Stimulated activated CD8-positive, alpha-beta memory T cell treated with anti-CD3 and anti-CD28 coated beads, Interleukin-15, amount 100 ng/mL, for 1 hour (primary cell): ENCODE measurements around the gene ARHGAP6.
"Not testable (repeated sequence)": the region's sequence is repeated elsewhere in the genome, so short reads cannot be mapped to it uniquely, and the experiment has no call there.

Experiments used
- DNase-seq: peaks from one replicate; pipeline ENCODE4 v3.0.0-alpha.2; 2020; ENCODE audit warnings: low read depth

The ARHGAP6 gene

DNA sequence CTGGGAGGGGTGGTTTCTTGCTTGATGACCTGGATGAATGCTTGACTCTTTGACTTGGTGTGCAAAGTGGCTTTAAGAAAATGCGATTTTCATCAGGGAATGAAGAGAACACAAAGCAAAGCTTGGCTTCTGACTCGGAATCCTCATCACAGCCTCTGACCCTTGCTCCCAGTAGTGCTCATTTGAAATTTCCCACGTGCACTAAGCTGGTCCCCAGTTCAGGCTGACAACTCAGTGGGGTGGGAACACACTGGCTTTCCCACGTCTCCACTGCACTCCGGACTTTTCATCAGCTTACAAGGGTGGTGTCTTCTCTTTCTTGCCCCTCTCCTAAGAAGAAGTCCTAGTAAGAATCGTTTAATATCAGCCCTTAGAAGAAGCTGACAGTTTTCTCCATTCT lies 501.3 kb downstream of the ARHGAP6 start:
- no peak for DNase-seq

DNA sequence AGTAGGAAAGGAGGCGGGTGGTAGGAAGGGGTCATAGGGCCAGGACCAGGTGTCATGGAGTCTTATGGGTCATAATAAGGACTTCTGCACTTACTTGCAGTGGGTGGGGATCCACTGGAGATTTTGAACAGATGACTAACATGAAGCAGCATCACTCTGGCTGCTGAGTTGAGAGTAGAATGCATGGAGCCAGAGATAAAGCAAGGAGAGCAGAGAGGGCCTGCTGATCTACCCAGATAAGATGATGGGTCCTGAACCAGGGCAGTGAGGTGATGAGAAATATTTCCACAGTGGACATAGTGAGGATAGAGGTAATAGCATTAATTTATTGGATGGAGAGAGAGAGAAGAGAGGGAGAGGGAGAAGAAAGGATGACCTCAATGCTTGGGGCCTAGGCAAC lies 506.6 kb downstream of the ARHGAP6 start:
- DNase-seq = no peak

DNA sequence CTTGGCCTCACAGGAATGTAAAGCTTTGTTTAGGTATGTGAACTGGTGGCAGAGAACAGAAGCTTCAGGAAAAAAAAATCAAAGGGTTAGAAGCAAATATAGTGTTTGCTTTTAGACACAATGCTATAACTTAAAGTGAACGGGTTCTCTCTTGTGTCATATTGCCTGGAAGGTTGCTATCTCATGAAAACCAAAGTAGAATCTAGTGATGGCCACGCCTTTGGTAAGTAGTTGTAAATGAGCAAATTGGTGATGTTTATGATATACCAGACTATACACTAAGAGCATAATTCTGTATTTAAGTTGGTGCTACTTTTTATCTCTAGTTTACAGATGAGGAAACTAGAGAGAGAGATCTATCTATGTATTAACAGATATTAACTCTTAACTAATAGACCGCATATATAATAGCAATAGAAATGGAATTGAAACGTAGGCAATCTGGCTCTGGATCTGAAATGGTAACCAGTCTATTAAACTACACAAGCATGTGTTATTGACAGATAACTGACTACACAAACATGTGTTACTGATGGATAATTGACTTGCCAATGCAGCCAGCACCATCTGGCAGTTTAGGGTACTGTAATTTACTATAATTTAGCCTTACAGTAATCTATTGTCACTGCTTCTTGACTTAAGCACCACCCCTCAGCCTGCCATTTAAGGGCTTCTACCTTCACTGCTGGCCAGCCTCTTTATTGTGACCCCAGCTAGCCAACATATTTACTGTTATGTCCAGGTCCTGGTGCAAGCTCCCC lies 513.7 kb downstream of the ARHGAP6 start:
- no peak for DNase-seq

DNA sequence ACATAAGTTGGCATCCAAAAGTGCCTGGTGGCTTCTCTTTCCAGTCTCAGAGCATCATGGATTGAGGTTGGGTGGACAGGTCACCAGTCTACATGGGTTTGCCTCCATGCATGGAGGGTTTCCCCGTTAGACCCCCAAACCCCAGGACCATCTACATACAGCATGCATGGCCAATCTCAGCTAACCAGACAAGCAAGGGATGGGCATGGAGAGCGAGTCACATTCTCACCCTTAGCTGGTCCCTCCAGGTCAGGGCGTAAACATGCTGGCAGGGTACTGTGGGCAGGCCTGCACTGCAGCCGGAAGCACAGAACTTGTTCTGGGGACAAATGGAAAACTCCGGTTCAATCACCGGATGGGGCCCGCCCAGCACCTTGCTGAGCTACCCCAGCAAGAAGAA lies 517.3 kb downstream of the ARHGAP6 start:
- DNase-seq = no peak

DNA sequence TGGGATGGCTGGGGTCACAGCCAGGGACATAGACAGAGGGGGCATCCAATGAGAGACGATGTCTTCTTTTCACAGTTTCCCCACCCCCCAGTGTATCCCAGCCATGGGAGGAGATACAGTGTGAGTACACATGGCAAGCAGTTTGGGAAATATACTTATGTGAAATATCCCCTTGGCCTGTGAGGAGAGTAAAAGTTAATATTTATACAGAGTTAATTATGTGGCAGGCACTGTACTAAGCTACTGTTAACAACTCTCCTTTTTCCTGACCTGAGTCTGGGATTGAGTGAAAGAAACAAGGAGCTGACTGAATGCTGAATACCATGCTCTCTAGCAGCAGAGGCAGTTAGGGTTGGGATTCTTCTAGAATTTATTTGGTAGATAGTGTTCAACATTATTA lies 519.3 kb downstream of the ARHGAP6 start:
- no peak for DNase-seq

DNA sequence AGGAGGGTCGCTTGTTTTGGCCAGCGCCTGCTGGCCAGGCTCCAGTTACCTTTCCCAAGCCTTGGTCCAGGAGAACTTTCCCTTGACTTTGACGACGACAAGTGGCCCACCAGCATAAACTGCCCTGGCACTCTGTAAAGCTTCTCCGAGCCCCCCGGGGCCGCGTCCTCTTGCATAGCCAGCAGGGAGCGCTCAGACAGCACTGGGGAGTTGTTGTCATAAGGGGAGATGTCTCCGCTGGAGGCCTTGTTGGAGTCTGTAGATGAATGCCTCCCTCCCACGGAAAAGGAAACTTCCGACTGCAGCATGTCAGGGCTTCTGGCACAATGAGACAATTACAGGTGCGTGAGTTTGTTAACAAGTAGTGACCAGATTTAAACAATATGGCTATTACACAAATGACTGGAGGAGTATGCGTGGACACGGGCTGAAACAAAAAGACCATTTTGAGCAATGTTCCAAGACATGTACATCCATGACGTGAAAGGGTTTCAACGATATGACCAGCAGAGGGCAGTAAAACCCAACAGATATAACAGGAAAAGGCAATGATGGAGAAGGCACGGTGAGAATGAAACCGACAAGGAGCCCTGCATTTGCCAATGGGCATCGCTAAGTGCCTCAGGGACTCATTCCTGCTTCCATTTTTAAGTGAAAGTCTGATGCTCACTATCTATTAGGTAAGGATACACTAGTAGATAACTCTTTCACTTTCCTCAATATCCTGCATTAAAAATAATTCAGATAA lies 521.6 kb downstream of the ARHGAP6 start:
- peak; percentile 1 for DNase-seq

DNA sequence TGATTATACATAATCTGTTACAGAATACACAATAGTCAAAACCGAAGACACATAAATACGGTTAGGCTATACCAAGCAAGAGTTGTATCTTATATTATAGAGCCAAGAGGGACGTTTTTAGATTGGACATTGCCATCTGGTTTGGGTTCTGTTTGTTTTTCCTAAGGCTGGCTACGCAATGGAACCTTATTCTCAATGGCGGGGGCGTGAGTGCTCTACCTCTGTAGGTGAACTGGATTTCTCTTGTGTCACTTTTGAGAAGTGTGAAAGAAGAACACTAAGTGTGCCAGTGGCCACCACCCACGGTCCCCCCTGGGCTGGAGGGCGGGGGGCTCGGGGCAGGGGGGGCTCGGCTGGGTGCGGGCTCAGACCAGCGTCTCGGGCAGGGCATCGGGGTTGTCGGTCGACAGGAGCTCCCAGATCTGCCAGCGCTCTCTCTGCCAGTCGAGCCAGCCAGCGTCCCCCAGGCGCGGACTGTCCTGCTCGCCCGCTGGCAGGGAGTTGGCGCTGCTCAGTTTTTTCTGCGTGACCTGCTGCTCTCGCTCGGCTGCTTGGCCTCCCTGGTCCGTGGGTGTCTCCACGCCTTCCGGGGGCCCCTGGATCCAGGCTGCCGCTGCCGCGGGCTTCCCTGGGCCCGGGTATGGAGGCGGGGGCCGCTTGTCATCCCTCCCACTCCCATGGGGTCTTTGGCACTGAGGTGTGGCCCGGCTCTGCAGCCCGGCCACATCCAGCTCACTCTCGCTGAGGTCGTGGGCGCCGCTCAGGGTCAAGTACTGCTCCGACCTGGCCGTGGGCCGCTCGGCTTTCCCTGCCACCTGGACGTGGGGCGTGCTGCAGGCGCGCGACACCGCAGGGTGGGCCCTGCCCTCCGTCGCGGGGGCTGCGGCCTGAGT lies 527.0 kb downstream of the ARHGAP6 start:
- no peak for DNase-seq

DNA sequence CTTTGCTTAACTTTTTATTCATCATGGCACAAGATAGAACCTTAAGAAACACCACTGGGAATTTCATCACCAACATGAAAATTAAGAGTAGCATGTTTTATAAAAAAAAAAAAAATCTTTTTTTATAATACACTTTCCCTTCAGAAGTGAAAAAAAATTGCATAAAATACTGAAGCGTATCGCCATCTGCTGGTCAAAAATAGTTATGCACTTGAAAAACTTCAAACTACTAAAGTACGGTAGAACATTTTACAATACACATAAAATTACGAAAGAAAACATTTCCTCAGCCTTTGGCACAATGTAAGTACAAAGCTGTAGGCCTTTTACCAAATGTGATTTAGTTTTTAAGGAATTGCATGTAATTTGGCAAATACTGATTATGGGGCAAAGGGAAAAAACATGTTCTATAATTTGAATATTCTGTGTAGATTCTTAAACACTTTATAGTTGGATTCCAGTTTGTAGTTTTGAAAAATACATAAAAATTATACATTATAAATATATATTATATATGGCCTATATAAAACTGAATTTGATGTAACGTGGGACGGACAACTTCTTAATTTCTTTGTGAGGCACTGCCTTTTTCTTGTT lies 528.1 kb downstream of the ARHGAP6 start:
- no peak for DNase-seq

DNA sequence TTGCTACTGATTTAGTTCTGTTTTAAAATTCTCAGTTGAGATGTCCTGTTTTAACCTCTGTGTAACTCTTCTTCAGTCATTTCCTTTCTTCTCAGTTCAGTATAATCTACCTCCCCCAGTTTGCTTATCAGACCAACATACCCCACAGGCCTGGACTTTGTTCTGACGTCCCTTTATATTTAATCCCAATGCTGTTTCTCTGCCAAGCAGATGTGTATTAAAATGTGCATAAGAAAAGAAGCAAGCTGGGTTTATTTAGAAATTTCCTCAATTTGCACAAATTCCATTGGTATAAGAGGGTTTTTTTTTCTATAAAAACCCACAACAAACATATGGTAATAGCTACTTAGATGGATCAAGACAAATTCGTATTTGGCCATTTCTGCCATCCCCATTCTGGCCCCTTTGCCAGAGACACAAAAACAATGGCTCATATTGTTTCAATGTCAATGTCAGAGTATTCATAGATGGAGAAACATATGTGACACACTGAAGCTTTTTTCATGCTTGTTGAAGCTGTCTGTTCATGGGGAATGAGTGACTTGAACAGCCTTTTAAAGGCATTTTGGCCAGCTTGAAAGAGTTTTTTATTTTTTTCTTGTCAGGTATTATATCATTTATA lies 530.0 kb downstream of the ARHGAP6 start:
- no peak for DNase-seq

DNA sequence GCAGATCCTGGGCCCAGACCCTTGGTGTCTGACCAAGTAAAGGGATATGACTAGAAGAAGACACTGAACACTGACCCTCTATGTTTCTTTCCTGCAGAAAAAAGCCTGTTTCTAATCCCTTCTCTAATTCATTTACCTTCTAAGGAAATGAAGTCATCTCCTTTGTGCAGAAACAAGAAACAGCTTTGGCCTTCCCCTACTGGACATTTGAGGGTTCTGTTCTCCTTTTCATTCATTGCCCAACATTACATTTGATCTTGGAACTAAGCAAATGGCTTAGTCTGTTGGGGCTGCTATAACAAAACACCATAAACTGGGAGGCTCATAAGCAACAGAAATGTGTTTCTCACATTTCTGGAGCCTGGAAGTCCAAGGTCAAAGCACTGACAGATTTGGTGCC lies 534.6 kb downstream of the ARHGAP6 start:
- DNase-seq = no peak

DNA sequence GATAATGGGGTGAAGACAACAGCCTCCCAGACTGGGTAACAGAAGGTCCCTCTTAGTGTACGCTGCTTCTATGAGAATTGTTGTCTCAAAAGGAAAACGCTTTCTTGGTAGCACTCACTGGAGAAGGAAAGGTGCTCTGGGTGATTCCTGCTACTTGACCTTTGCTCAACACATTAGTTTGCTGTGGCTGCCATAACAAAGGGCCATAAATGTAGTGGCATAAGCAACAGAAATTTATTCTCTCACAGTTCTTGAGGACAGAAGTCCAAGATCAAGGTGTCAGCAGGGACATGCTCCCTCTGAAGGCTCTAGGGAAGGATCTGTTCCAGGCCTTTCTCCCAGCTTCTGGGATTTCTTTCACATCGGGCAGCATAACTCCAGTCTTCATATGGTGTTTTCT lies 535.6 kb downstream of the ARHGAP6 start:
- no peak for DNase-seq

DNA sequence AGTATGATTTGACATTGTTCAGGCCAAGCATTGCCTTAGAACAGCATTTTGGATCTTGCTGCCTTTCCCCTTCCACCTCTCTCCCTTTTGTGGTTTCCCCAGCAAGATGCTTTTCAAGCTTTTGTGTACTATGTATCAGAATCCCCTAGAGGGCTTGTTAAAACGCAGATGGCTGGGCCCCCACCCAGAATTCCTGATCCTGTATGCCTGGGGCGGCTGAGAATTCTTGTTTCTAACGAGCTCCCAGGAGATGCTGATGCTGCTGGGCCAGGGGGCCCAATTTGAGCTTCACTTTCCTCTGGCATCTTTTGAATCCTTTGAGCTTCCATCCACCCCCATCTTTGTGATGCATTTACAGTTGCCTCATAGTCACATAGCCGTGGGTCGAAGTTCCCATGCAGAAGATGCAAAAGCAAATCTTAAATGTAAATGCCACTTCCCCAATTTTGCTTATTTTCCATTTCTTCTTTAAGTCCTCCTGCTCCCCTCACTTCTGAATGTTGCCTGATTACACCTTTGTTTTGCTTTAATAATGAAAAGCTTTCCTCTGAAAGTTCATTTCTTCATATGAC lies 536.1 kb downstream of the ARHGAP6 start:
- DNase-seq = no peak

DNA sequence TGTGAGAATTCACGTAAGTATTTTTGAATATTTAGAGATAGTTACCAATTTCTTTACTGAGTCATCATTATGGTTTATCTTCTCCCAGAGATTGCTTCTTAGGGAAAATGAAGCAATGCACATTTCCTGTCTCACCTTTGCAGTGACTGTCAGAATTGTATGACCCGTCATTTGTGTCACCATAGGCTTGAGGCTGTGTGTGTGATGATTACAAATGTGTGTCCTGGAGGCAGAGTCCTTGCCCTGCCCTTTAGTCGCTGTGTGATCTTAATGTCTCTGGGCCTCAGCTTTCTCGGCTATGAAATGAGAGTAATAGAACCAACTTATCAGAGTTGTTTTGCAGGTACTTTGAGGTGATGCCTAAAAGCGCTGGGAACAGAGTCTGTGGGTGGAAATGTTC lies 540.7 kb downstream of the ARHGAP6 start:
- DNase-seq = no peak

DNA sequence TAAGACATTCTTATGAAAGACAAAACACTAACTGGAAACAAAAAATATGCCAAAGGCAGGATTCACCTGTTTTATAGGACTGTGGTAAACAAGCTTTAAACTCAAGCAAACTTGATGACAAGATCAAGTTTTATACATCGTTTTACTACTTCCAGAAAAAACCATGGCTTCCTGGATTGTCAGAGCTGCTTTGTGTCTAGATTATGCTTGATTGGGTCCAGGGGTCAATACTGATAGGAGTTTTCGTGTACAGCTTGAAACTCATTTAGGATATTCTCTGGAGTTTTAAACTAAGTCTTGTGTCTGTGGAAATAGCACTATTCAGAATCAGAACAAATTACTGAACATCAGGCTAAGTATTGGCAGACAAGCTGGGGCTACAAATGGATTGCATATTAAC lies 541.6 kb downstream of the ARHGAP6 start:
- no peak for DNase-seq

DNA sequence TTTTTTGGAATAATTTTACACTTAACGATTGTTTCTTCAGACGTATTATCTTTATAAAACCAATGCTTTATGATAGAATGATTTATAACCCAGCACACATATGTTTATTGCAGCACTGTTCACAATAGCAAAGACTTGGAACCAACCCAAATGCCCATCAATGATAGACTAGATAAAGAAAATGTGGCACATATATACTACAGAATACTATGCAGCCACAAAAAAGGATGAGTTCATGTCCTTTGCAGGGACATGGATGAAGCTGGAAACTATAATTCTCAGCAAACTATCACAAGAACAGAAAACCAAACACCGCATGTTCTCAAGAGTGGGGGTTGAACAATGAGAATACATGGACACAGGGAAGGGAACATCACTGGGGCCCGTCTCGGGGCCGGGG lies 542.6 kb downstream of the ARHGAP6 start:
- DNase-seq = not testable (repeated sequence)

DNA sequence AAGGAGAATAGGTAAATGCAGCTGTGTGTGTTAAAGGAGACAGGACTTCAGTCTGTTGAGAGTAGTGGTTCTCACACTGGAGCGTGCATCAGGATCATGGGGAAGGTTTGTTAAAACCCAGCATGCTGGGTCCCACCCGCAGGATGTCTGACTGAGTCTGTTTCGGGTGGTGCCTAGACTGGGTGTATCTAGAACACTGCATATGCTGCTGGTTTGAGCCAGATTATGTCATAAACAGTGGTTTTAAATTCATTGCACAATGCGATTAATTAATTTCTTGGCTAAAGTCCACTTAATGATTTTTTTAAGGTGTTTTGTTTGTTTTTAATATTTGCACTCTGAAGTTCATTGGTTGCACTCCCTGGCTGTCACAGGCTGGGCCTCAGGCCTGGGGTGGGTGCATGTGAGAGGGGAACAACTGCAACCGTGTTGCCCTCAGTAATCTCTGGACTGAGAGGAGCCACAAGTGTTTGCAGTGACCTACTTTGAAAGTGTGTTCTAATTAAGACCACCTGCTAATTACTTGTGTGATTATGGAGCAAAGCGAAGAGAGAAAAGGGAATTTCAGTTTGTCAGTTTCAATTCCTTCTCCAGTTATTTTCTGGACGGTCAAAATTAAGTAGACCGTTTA lies 546.3 kb downstream of the ARHGAP6 start:
- no peak for DNase-seq

DNA sequence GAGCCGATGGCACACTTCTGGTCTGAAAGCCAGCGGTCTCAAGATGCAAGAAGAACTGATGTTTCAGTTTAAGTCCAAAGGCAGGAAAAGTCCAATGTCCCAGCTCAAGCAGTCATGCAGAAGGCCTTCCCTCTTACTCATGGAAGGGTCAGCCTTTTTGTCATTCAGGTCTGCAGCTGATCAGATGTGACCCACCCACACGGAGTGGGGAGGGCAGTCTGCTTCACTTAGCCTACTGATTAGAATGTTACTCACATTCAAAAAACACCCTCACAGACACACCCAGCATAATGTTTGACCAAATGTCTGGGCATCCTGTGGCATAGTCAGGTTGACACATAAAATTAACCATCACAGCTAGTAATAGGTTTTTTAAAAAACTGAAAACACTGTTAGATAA lies 548.0 kb downstream of the ARHGAP6 start:
- DNase-seq = no peak

DNA sequence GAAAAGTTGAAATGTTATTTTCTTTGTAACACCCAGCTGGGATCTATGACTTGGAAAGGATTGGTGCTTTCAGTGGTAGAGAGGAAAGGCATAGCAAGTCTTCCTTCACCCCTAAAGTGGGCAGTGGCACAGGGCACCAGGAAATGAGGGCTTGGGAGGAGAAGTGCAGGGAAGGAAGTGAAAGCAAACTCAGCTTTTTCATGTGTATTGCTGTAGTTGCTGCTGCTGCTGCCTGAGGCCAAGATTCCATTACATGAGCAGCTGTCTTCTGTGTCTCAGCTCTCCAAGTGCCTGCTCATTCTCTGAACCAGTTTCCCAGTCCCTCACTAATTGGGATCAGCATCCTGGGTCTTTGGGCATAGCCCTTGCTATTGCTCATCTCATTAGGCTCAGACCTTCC lies 552.0 kb downstream of the ARHGAP6 start:
- DNase-seq = no peak

DNA sequence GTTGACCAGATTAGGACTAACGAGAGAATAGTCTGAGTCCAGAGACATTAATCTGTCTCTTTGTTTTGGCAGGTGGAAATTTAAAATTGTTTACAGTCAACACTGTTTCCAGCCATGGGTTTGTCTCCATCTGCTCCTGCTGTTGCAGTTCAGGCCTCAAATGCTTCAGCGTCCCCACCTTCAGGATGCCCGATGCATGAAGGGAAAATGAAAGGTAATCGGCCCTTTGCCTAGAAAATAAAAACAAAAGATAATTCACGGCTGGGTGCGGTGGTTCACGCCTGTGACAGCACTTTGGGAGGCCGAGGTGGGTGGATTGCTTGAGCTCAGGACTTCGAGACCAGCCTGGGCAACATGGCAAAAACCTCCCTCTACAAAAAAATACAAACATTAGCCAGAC lies 553.8 kb downstream of the ARHGAP6 start:
- DNase-seq = no peak

DNA sequence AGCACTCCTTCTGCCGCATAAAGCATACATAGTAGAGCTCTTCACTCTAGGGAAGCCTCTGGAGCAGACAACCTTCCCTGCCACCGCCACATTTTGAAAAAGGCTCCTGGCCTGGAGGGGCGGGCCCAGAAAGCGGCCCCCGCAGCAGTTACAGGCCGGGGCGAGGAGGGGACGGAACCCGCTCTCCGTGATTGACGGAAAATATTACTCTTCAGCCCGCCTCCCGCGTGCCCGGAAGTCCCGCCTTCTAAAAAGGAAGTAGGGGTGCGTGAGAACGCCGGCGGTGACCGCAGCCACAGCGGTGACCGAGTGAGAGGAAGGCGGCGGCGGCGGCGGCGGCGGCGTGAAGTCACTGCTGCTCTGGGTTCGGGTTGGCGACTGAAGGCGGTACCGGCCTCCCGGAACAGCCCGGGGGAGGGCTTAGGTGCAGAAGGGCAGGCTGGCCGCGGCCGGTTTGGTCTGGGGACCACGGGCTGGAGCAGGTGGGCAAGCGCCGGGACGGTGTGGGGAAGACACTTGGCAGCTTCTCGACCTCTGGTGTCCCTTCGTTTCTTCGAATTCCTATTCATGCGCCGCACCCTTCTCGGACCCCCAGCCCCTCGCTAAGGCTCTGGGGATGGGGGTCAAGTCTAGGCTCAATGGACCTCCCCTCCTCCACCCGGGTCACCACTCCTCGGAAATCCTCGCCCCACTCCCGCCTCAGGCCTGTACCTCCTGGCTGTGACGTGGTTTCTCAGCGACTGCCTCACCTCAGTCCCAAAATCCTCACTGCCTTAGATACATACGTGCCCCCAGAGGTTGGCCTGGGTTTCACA lies 554.5 kb downstream of the ARHGAP6 start, which contains the start of gene HCCS:
Gene HCCS (plus strand): TSS at position 296 of the 815 bp plus-strand sequence. CDS start 729 bp downstream, outside the sequence.
- DNase-seq = peak; percentile 65
